Immature natural killer cell (primary cell): ENCODE measurements around the gene ANKRD28. TPM values are rescaled to one million over a fixed set of nuclear protein-coding genes. Genes with fewer than 3 reads are reported as not detected.
A peak's percentile ranks its signal among the peaks of the same experiment; 100 is the strongest.

Source experiments
- DNase-seq, 3 donors: peaks; one replicate each; pipeline ENCODE4 v3.0.0; 2022; ENCODE audit warnings: mixed read lengths in 1 of 3
- H3K27ac Mint-ChIP-seq, 6 donors: one replicate each; pipeline ENCODE4 v1.8.0; 2020; ENCODE audit warnings: mixed read lengths in 6 of 6, mild to moderate bottlenecking in 5 of 6, inconsistent platforms in 4 of 6, moderate library complexity in 3 of 6
- H3K27me3 Mint-ChIP-seq, 3 donors: one replicate each; pipeline ENCODE4 v1.8.0; 2020 to 2021; ENCODE audit warnings: low read depth in 3 of 3, mild to moderate bottlenecking in 3 of 3, mixed read lengths in 3 of 3, moderate library complexity in 3 of 3, inconsistent platforms in 1 of 3
- H3K36me3 Mint-ChIP-seq, 3 donors: one replicate each; pipeline ENCODE4 v1.8.0; 2020; ENCODE audit warnings: mixed read lengths in 3 of 3, inconsistent platforms in 2 of 3, mild to moderate bottlenecking in 2 of 3
- H3K4me1 Mint-ChIP-seq, 2 donors: one replicate each; pipeline ENCODE4 v1.8.0; 2020; ENCODE audit warnings: inconsistent platforms in 2 of 2, mild to moderate bottlenecking in 2 of 2, mixed read lengths in 2 of 2, moderate library complexity in 1 of 2
- H3K4me3 Mint-ChIP-seq, 5 donors: one replicate each; pipeline ENCODE4 v1.8.0; 2020; ENCODE audit warnings: mild to moderate bottlenecking in 5 of 5, mixed read lengths in 5 of 5, inconsistent platforms in 3 of 5, moderate library complexity in 3 of 5
- H3K9me3 Mint-ChIP-seq, 6 donors: one replicate each; pipeline ENCODE4 v1.8.0; 2020; ENCODE audit warnings: mild to moderate bottlenecking in 6 of 6, mixed read lengths in 6 of 6, inconsistent platforms in 4 of 6, moderate library complexity in 3 of 6
- polyA plus RNA-seq, 3 donors: library from polyadenylated mRNA; unstranded; fragments of 300-500 nt; fragmentation: Illumina TruSeq; gene quantifications; one replicate each; pipeline ENCODE4 v1.2.3, GENCODE V29; 2021

Gene ANKRD28
- polyA plus RNA-seq, 3 donors from 2014 or later: 5.2 to 9.6 (median 5.9) TPM

GRCh38 chr3:15796771-15797641, 773 bp downstream of the ANKRD28 start:
- Mint-ChIP-seq H3K9me3 (no peaks in the 10 kb centered on the region), H3K4me3 (peak overlapping the region; percentile 86 to 99 (median 92)), H3K36me3 (peaks cover 4% of the 10 kb centered on the region in 3 donors), H3K27me3 (peaks cover 0 to 5% (median 3%) of the 10 kb centered on the region in 3 donors), H3K4me1 (peaks cover 82 to 97% of the 10 kb centered on the region in 2 donors), H3K27ac (peak overlapping the region; percentile 91 to 98 (median 96))
- no peak for DNase-seq

DNA sequence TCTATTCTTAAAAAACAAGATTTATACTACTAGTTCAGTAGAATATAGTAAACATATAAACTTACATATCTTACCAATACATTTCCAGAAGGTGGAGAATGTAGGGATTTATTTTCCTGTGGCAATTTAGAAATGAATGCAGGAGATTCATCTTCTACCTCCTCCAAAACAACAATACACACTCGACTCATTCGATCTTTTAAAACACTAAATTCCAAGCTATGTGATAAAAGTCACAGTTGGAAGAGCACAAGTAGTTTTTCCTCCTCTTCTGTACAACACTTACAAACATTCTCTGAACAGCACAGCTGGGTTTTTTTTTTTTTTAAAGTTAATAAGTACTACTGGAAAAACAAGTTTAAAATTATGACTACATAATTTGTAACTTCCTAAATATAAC, 1.4 kb downstream of the ANKRD28 start:
- no peak for DNase-seq
- peaks cover 0 to 5% (median 3%) of the 10 kb centered on the region in 3 donors for H3K27me3 Mint-ChIP-seq
- H3K4me1 Mint-ChIP-seq: peaks cover 82 to 97% of the 10 kb centered on the region in 2 donors
- H3K9me3 Mint-ChIP-seq: no peaks in the 10 kb centered on the region
- H3K36me3 Mint-ChIP-seq: peaks cover 8 to 11% (median 10%) of the 10 kb centered on the region in 3 donors
- H3K4me3 Mint-ChIP-seq: peak overlapping the region; percentile 86 to 99 (median 92)
- peak overlapping the region; percentile 91 to 98 (median 96) for H3K27ac Mint-ChIP-seq

DNA sequence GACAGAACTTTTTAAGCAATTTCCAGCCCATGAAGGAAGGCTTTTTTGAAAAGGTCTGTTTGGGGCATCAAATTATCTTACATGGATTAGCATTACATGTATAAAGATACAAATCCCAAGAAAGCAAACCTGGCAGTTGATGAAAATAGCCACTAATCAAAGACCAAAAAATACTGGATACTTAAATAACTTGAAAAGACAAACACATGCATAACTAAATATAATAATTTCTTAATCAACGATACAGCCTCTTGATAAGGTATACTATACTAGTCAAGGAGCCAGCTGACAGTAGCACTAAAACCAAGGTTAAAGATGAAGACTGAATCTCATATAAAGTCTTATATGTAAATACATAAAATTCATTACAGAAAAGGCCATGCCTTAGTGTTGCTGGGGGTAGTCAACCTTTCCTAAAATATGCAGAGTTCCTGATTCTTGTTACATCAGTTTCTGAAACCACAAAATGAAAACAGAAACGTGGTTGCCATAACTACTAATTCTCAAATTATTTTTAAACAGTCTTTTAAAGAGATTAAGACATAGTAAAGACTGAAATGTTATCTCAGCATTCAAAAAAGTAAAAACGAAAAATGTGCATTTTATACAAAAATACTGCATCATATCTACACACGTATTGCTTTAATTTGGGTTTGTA, 2.0 kb downstream of the ANKRD28 start:
- DNase-seq: peak; percentile 51 to 55 (median 51)
- Mint-ChIP-seq H3K36me3 (peaks cover 8 to 16% (median 10%) of the 10 kb centered on the region in 3 donors), H3K27ac (peak overlapping the region; percentile 91 to 98 (median 96)), H3K9me3 (no peaks in the 10 kb centered on the region), H3K4me3 (peak overlapping the region; percentile 86 to 99 (median 92)), H3K4me1 (peaks cover 82 to 97% of the 10 kb centered on the region in 2 donors), H3K27me3 (peaks cover 0 to 5% (median 3%) of the 10 kb centered on the region in 3 donors)

GRCh38 chr3:15794842-15795650, 2.7 kb downstream of the ANKRD28 start:
- no peak for DNase-seq
- no peaks in the 10 kb centered on the region for H3K9me3 Mint-ChIP-seq
- H3K4me3 Mint-ChIP-seq: peak overlapping the region; percentile 86 to 99 (median 92)
- H3K4me1 Mint-ChIP-seq: peaks cover 82 to 97% of the 10 kb centered on the region in 2 donors
- H3K27ac Mint-ChIP-seq: peak overlapping the region; percentile 91 to 98 (median 96)
- H3K36me3 Mint-ChIP-seq: peaks cover 8 to 22% (median 16%) of the 10 kb centered on the region in 3 donors
- H3K27me3 Mint-ChIP-seq: peaks cover 0 to 5% (median 3%) of the 10 kb centered on the region in 3 donors

- Mint-ChIP-seq H3K4me3 (peak overlapping the region; percentile 67 to 99 (median 91)), H3K9me3 (no peaks in the 10 kb centered on the region), H3K4me1 (peaks cover 78 to 93% of the 10 kb centered on the region in 2 donors), H3K27ac (peak overlapping the region; percentile 91 to 98 (median 96)), H3K27me3 (peaks cover 0 to 5% (median 3%) of the 10 kb centered on the region in 3 donors), H3K36me3 (peaks cover 8 to 24% (median 19%) of the 10 kb centered on the region in 3 donors)
- DNase-seq: peak; percentile 57 to 70 (median 62)
Measured at GRCh38 chr3:15794303-15794771, 3.4 kb downstream of the ANKRD28 start.

DNA sequence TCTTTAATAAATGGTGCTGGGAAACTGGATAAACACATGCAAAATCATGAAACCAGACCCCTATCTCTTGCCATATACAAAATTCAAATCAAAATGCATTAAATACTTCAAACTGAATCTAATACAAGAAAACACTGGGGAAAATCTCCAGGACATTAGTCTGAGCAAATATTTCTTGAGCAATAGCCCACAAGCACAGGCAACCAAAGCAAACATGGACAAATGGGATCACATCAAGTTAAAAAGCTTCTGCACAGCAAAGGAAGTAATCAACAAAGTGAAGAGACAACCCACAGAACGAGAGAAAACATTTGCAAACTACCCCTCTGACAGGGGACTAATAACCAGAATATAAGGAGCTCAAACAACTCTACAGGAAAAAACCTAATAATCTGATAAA, 6.3 kb downstream of the ANKRD28 start:
- peaks cover 8 to 24% (median 22%) of the 10 kb centered on the region in 3 donors for H3K36me3 Mint-ChIP-seq
- no peak for DNase-seq
- H3K27me3 Mint-ChIP-seq: peaks cover 0 to 3% (median 3%) of the 10 kb centered on the region in 3 donors
- no peaks in the 10 kb centered on the region for H3K9me3 Mint-ChIP-seq
- peak overlapping the region; percentile 51 to 82 (median 71) for H3K27ac Mint-ChIP-seq
- peak overlapping the region in 3 of 5 donors; percentile 35 to 43 (median 43) for H3K4me3 Mint-ChIP-seq
- peaks cover 55 to 65% of the 10 kb centered on the region in 2 donors for H3K4me1 Mint-ChIP-seq

DNA sequence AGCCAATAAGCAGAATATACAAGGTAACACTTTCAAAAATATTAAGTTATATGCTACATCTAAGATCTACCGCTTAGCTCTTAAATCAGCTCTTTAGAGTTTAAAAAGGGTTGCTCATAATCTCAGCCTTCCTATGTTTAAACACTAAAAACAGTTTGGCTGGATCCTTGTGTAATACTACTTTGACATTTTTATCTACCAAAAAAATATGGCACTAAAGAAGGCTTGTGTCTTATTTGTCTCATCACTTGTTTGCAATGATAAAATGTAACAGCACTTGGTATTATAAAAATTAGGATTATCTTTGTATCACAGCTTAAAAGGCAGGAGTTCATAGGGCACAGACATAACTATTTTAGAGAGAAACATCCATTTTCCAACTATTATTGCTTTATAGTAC, 9.8 kb downstream of the ANKRD28 start:
- H3K27ac Mint-ChIP-seq: no peak overlapping the region
- H3K4me3 Mint-ChIP-seq: no peak overlapping the region
- no peaks in the 10 kb centered on the region for H3K27me3 Mint-ChIP-seq
- DNase-seq: no peak
- peaks cover 30% of the 10 kb centered on the region in 2 donors for H3K4me1 Mint-ChIP-seq
- H3K36me3 Mint-ChIP-seq: peaks cover 8 to 35% (median 34%) of the 10 kb centered on the region in 3 donors
- no peaks in the 10 kb centered on the region for H3K9me3 Mint-ChIP-seq

GRCh38 chr3:15787526-15787925, 10.3 kb downstream of the ANKRD28 start:
- Mint-ChIP-seq H3K36me3 (peaks cover 8 to 35% (median 34%) of the 10 kb centered on the region in 3 donors), H3K4me1 (peaks cover 28 to 29% of the 10 kb centered on the region in 2 donors), H3K9me3 (no peaks in the 10 kb centered on the region), H3K27ac (no peak overlapping the region), H3K27me3 (no peaks in the 10 kb centered on the region), H3K4me3 (no peak overlapping the region)
- no peak for DNase-seq

DNA sequence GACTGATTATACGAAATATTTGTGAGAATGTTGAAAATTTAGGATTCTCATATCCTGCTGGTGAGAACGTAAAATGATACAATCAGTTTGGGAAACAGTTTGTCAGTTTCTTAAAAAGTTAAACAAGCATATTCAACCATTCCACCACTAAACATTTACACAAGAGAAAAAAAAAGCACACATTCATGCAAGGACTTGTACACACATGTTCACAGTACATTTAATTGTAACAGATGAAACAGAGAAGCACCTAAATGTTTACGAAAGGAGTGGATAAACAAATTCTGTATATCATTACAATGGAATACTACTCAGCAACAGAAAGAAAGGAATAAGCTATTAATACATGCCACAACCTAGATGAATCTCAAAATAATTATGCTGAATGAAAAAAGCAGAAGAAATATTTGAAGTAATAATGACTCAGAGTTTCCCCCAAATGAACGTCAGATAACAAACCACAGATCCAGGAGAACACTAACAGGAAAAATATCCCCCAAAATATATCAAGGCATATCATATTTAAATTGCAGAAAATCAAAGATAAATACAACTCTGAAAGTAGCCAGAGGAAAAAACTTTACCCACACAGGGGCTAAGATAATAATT, 14.3 kb downstream of the ANKRD28 start:
- peaks cover 0 to 15% (median 11%) of the 10 kb centered on the region in 3 donors for H3K36me3 Mint-ChIP-seq
- peaks cover 4 to 12% of the 10 kb centered on the region in 2 donors for H3K4me1 Mint-ChIP-seq
- H3K27ac Mint-ChIP-seq: no peak overlapping the region
- DNase-seq: no peak
- no peak overlapping the region for H3K4me3 Mint-ChIP-seq
- H3K9me3 Mint-ChIP-seq: no peaks in the 10 kb centered on the region
- H3K27me3 Mint-ChIP-seq: no peaks in the 10 kb centered on the region

GRCh38 chr3:15782429-15782828, 15.3 kb downstream of the ANKRD28 start:
- no peaks in the 10 kb centered on the region for H3K9me3 Mint-ChIP-seq
- no peak for DNase-seq
- no peak overlapping the region for H3K4me3 Mint-ChIP-seq
- H3K27me3 Mint-ChIP-seq: no peaks in the 10 kb centered on the region
- peaks cover 0 to 14% (median 11%) of the 10 kb centered on the region in 3 donors for H3K36me3 Mint-ChIP-seq
- H3K27ac Mint-ChIP-seq: no peak overlapping the region
- peaks cover 14 to 21% of the 10 kb centered on the region in 2 donors for H3K4me1 Mint-ChIP-seq

DNA sequence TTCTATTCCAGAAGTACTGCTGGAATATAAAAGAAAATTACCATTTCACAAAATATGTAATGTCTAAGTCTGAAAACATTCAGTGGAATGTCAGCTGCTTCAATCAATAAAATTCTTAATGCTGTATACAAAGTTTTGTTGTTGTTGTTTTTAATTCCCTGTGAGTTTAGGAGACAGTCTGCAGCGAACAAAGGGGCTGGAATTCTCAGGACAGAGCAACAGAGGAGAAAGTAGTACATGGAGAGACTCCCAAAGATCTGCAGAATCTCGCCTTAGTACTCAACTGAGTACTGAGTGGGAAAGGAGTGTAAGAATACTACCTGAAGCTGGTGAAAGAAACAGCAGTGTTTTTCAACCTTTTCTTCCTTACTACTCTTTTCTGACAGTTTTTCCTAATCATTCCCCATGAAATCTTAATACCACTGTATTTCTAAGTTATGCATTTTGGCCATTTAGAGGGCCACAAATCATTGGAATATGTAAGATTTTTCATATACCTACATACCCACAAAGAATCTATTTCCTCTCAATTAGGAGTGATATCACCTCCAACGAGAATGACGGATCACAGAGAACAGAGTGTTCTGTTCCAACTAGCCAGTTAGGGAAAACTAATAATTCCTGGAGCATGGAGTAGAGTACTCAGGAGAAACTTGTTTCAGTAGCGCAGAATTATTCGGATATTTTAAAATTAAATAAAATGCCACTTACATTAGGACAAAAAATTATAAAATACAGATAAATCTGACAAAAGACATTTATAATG, 16.0 kb downstream of the ANKRD28 start:
- peaks cover 17 to 24% of the 10 kb centered on the region in 2 donors for H3K4me1 Mint-ChIP-seq
- peak overlapping the region in 1 of 6 donors; percentile 18 for H3K27ac Mint-ChIP-seq
- no peaks in the 10 kb centered on the region for H3K27me3 Mint-ChIP-seq
- no peak overlapping the region for H3K4me3 Mint-ChIP-seq
- DNase-seq: no peak
- H3K9me3 Mint-ChIP-seq: no peaks in the 10 kb centered on the region
- H3K36me3 Mint-ChIP-seq: peaks cover 0 to 12% (median 11%) of the 10 kb centered on the region in 3 donors

DNA sequence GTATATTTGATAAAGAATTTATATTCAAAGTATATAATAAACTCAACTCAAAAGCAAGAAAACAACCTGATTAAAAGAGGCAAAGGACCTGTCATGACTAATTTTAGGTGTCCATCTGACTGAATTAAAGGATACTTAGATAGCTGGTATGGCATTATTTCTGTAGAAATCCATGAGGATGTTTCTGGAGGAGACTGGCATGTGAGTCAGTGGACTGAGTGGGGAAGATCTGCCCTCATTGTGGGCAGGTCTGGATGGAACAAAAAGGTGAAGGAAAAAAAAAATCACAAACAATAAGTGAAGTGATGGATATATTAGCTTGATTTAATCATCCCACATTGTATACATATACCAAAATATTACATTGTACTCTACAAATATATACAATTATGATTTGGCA, 16.6 kb downstream of the ANKRD28 start:
- peak overlapping the region in 1 of 6 donors; percentile 5 for H3K27ac Mint-ChIP-seq
- no peak overlapping the region for H3K4me3 Mint-ChIP-seq
- no peaks in the 10 kb centered on the region for H3K9me3 Mint-ChIP-seq
- H3K36me3 Mint-ChIP-seq: peaks cover 0 to 10% (median 9%) of the 10 kb centered on the region in 3 donors
- no peak for DNase-seq
- peaks cover 23 to 30% of the 10 kb centered on the region in 2 donors for H3K4me1 Mint-ChIP-seq
- no peaks in the 10 kb centered on the region for H3K27me3 Mint-ChIP-seq
